Measurements from ENCODE around the gene CSMD2.

CSMD2 gene

GRCh38 chr1:33465316-33465715 is 699.7 kb downstream of the CSMD2 start:
- no peak for DNase-seq

GRCh38 chr1:33464552-33464951 is 700.5 kb downstream of the CSMD2 start:
- no peak for DNase-seq
